SK-N-SH (cell line): ENCODE measurements around the gene KCNK18. TPM values are rescaled to one million over a fixed set of nuclear protein-coding genes. Genes with fewer than 3 reads are reported as not detected.

Experiments
- CTCF ChIA-PET: fragments of 300-600, 350-600 bp; formaldehyde crosslinking; extraction: SDS; loops from one replicate; lab custom pipeline; 2021; lab: Yijun Ruan, JAX
- POLR2A ChIA-PET: fragments of 350-600 bp; sonication (Branson Sonifier 250); formaldehyde crosslinking; extraction: SDS; loops from one replicate; lab custom pipeline; 2020; ENCODE audit warnings: antibody characterized with exemption, inconsistent platforms; lab: Yijun Ruan, JAX
- DNase-seq: peaks from one replicate; pipeline ENCODE4 v3.0.0; 2012
- H2AFZ ChIP-seq: fragments of 200-600 bp; sonication (generic); 2 replicates; pipeline ENCODE4 v1.8.1; 2016; ENCODE audit warnings: antibody characterized with exemption, mild to moderate bottlenecking, low read depth
- H3F3A ChIP-seq: fragments of 200-600 bp; sonication (generic); replicated peaks from 2 replicates; pipeline ENCODE3; 2016; ENCODE audit warnings: antibody characterized with exemption, mild to moderate bottlenecking; ENCODE audit not compliant: insufficient read depth
- H3K27ac ChIP-seq, 2 experiments: fragments of 200-500 bp in 1 of 2; fragments of 200-600 bp in 1 of 2; sonication (Bioruptor generic) in 1 of 2; sonication (generic), shearing (Covaris generic) in 1 of 2; 2 replicates each; pipeline versions ENCODE4 v1.5.1 to v1.6.1; 2014 to 2016; ENCODE audit warnings: low read depth in 2 of 2, inconsistent platforms in 1 of 2, low read length in 1 of 2, mild to moderate bottlenecking in 1 of 2, mixed read lengths in 1 of 2
- H3K27me3 ChIP-seq: fragments of 200-600 bp; sonication (generic), shearing (Covaris generic); 2 replicates; pipeline ENCODE4 v1.6.1; 2016; ENCODE audit warnings: mixed run types; ENCODE audit not compliant: insufficient read depth
- H3K36me3 ChIP-seq, 2 experiments: fragments of 200-500 bp in 1 of 2; fragments of 200-600 bp in 1 of 2; sonication (Bioruptor generic) in 1 of 2; sonication (generic) in 1 of 2; replicated peaks in 1 of 2; 2 replicates each; pipeline versions ENCODE3 to v1.5.1; 2014 to 2016; ENCODE audit warnings: low read length in 1 of 2, mild to moderate bottlenecking in 1 of 2; ENCODE audit not compliant: insufficient read depth in 2 of 2, control insufficient read depth in 1 of 2
- H3K4me1 ChIP-seq, 2 experiments: fragments of 200-500 bp in 1 of 2; fragments of 200-600 bp in 1 of 2; sonication (Bioruptor generic) in 1 of 2; sonication (generic), shearing (Covaris generic) in 1 of 2; 2 replicates each; pipeline versions ENCODE4 v1.5.1 to v1.6.1; 2014 to 2016; ENCODE audit warnings: low read depth in 1 of 2, low read length in 1 of 2, mixed run types in 1 of 2; ENCODE audit not compliant: insufficient read depth in 2 of 2, control insufficient read depth in 1 of 2
- H3K4me2 ChIP-seq: fragments of 200-600 bp; sonication (generic), shearing (Covaris generic); 2 replicates; pipeline ENCODE4 v1.6.1; 2017; ENCODE audit warnings: mixed run types
- H3K4me3 ChIP-seq, 2 experiments: fragments of 200-500 bp in 1 of 2; fragments of 200-600 bp in 1 of 2; sonication (Bioruptor generic) in 1 of 2; sonication (generic), shearing (Covaris generic) in 1 of 2; 2 replicates each; pipeline versions ENCODE4 v1.5.1 to v1.8.1; 2014 to 2016; ENCODE audit warnings: low read depth in 2 of 2, inconsistent platforms in 1 of 2, low read length in 1 of 2, mild to moderate bottlenecking in 1 of 2, mixed read lengths in 1 of 2, moderate library complexity in 1 of 2
- H3K79me2 ChIP-seq: fragments of 200-600 bp; sonication (generic); 2 replicates; pipeline ENCODE4 v1.8.1; 2017; ENCODE audit warnings: mild to moderate bottlenecking; ENCODE audit not compliant: insufficient read depth
- H3K9ac ChIP-seq: fragments of 200-600 bp; sonication (generic); 2 replicates; pipeline ENCODE4 v1.6.1; 2017; ENCODE audit warnings: mixed run types
- H3K9me2 ChIP-seq: fragments of 200-600 bp; sonication (generic); 2 replicates; pipeline ENCODE4 v1.6.1; 2017; ENCODE audit warnings: mixed run types
- H3K9me3 ChIP-seq: fragments of 200-600 bp; sonication (generic); 2 replicates; pipeline ENCODE4 v1.6.1; 2017; ENCODE audit warnings: mixed run types, mild to moderate bottlenecking, moderate library complexity
- H4K20me1 ChIP-seq: fragments of 200-600 bp; sonication (generic); 2 replicates; pipeline ENCODE4 v1.6.1; 2017; ENCODE audit warnings: mild to moderate bottlenecking, mixed run types; ENCODE audit not compliant: insufficient read depth
- CTCF ChIP-seq: fragments of 200-600 bp; sonication (generic); IDR thresholded peaks from 2 replicates; pipeline ENCODE4 v1.6.1; 2017; ENCODE audit warnings: antibody characterized with exemption, mild to moderate bottlenecking, moderate library complexity
- EP300 ChIP-seq, 2 experiments: IDR thresholded peaks; 2 replicates each; pipeline versions ENCODE4 v1.4.0 to v1.6.1; 2012; ENCODE audit warnings: borderline replicate concordance in 1 of 2, low read depth in 1 of 2, low read length in 1 of 2
- FOXM1 ChIP-seq: IDR thresholded peaks from 2 replicates; pipeline ENCODE4 v1.4.0; 2012; ENCODE audit warnings: low read depth, mild to moderate bottlenecking
- GABPA ChIP-seq: IDR thresholded peaks from 2 replicates; pipeline ENCODE4 v1.4.0; 2012; ENCODE audit warnings: low read depth, mild to moderate bottlenecking
- GATA2 ChIP-seq: sonication (generic); formaldehyde crosslinking; IDR thresholded peaks from 2 replicates; pipeline ENCODE4 v1.5.0; 2020; ENCODE audit warnings: mild to moderate bottlenecking, missing genetic modification reagents
- IRF3 ChIP-seq: fragments of 150-350 bp; IDR thresholded peaks from 2 replicates; pipeline ENCODE4 v1.6.1; 2016; ENCODE audit warnings: mild to moderate bottlenecking, low read depth, low read length
- JUND ChIP-seq: IDR thresholded peaks from 2 replicates; pipeline ENCODE4 v1.4.0; 2012
- PBX3 ChIP-seq: IDR thresholded peaks from 2 replicates; pipeline ENCODE4; 2012
- POLR2AphosphoS5 ChIP-seq: IDR thresholded peaks from 2 replicates; pipeline ENCODE4 v1.6.1; 2012; ENCODE audit warnings: low read depth, low read length
- RAD21 ChIP-seq: IDR thresholded peaks from 2 replicates; pipeline ENCODE4 v1.6.1; 2012; ENCODE audit warnings: mild to moderate bottlenecking, low read length
- SIN3A ChIP-seq: IDR thresholded peaks from 2 replicates; pipeline ENCODE4 v1.6.1; 2012; ENCODE audit warnings: low read depth, mild to moderate bottlenecking, low read length, moderate library complexity, borderline replicate concordance
- SMC3 ChIP-seq: IDR thresholded peaks from 2 replicates; pipeline ENCODE4 v1.6.1; 2012; ENCODE audit warnings: low read depth, low read length, improper control_type of control experiment
- TAF1 ChIP-seq: IDR thresholded peaks from 2 replicates; pipeline ENCODE4 v1.6.1; 2012; ENCODE audit warnings: low read depth, mild to moderate bottlenecking, low read length, moderate library complexity, borderline replicate concordance
- TEAD4 ChIP-seq: IDR thresholded peaks from 2 replicates; pipeline ENCODE4 v1.4.0; 2012; ENCODE audit warnings: mild to moderate bottlenecking, borderline replicate concordance; ENCODE audit not compliant: insufficient read depth
- USF1 ChIP-seq: IDR thresholded peaks from 2 replicates; pipeline ENCODE4 v1.4.0; 2012; ENCODE audit warnings: low read depth, borderline replicate concordance
- YY1 ChIP-seq: IDR thresholded peaks from 2 replicates; pipeline ENCODE4 v1.4.0; 2012; ENCODE audit warnings: low read depth, mild to moderate bottlenecking
- ZBTB33 ChIP-seq: IDR thresholded peaks from 2 replicates; pipeline ENCODE4 v1.4.0; 2012; ENCODE audit warnings: low read depth, borderline replicate concordance
- WGBS: methylation state at CpG from one replicate; pipeline ENCODE4 v1.1.6; 2017; ENCODE audit warnings: low lambda C conversion rate; 5-methylcytosine and 5-hydroxymethylcytosine counted together
- polyA plus RNA-seq, 3 experiments: library from polyadenylated mRNA; depleted of rRNA; stranded (reverse); fragments of >200 nt; gene quantifications; 2 replicates each; pipeline ENCODE4 v1.2.3, GENCODE V29; 2012

The KCNK18 gene
- polyA plus RNA-seq, 1 of the 3 experiments (the other 2 are of a cell fraction): not detected

GRCh38 chr10:117246997-117247671 lies 49.8 kb downstream of the KCNK18 start:
- Histone ChIP-seq H3K4me2 (no peak overlapping the region), H3K36me3 (no peaks in the 10 kb centered on the region), H3F3A (no peaks in the 10 kb centered on the region), H3K27ac (no peak overlapping the region), H3K4me3 (no peak overlapping the region), H4K20me1 (no peaks in the 10 kb centered on the region), H3K9me3 (no peaks in the 10 kb centered on the region), H3K79me2 (no peaks in the 10 kb centered on the region), H3K9me2 (no peaks in the 10 kb centered on the region), H2AFZ (no peak overlapping the region), H3K9ac (no peak overlapping the region), H3K27me3 (peaks cover under 1% of the 10 kb centered on the region; the same call in 1 of the 2 replicates), H3K4me1 (peaks cover 0 to 12% of the 10 kb centered on the region in 2 experiments; a peak in 2 of 4 replicates)
- WGBS: 72% methylated on average over 3 of the region's 3 CpGs
- ChIA-PET POLR2A (no interaction called here), CTCF (interaction anchor here (1.2 to 12.6 kb wide), 3 partner anchors 20 to 70 kb away, joined by 4 to 92 read pairs (median 6); no protein-coding TSS in a partner anchor)
- DNase-seq: no peak
- TF ChIP-seq GABPA (no peak), GATA2 (CRISPR knock-in tag) (no peak), SIN3A (no peak), TAF1 (no peak), POLR2AphosphoS5 (no peak), ZBTB33 (no peak), SMC3 (no peak), YY1 (no peak), USF1 (no peak), EP300 (IDR thresholded peaks at IDR 0.05; ENCODE audit: borderline replicate concordance in 1 of 2, low read depth in 1 of 2, low read length in 1 of 2) (no peak), CTCF (no peak), JUND (no peak), TEAD4 (no peak), PBX3 (no peak), RAD21 (no peak), FOXM1 (no peak), IRF3 (no peak)
